Activated CD8-positive, alpha-beta memory T cell treated with anti-CD3 and anti-CD28 coated beads, Interleukin-2, amount 50 U/mL, for 24 hours (primary cell): ENCODE data around the gene RBM38.
"Not testable (repeated sequence)": the region's sequence is repeated elsewhere in the genome, so short reads cannot be mapped to it uniquely, and the experiment has no call there.

Experiments used
- DNase-seq: peaks from one replicate; pipeline ENCODE4 v3.0.0-alpha.2; 2020; ENCODE audit errors: extremely low read depth

RBM38 gene

DNA sequence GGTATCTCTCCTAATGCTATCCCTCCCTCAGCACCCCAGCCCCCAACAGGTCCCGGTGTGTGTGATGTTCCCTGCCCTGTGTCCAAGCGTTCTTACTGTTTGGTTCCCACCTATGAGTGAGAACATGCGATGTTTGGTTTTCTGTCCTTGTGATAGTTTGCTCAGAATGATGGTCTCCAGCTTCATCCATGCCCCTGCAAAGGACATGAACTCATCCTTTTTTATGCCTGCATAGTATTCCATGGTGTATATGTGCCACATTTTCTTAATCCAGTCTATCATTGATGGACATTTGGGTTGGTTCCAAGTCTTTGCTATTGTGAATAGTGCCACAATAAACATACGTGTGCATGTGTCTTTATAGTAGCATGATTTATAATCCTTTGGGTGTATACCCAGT lies 28.3 kb downstream of the RBM38 start:
- DNase-seq = not testable (repeated sequence)

DNA sequence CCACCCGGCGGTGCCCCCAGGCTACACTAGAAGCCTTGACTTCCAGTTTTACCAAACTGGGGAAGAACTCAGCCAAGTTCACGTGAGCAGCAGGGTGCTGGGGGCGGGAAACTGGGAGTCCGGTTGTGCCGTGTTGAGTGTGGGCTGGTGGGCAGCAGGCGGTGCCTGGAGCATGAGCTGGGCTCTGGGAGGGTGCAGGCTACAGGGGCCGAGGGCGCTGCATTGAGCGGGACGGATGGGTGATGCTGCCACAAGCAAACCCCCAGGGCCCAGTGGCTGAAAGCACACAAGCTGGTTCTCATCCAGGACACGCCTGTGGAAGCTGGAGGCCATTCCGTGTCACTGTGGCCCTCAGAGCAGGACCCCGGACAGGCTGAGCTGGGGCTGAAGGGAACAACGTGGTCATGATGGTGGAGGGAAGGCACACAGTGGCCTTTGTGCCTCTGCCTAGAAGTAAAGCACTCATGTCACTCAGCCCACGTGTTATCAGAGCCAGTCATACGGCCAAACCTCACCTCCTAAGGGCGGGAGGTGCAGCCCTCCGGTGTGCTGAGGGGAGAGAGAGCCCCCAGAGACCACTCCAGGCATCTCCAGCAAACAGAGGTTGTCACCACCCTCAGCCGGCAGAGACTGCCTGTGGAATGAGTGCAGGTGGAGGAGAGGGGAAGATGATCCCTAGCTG lies 29.5 kb downstream of the RBM38 start:
- DNase-seq = no peak

DNA sequence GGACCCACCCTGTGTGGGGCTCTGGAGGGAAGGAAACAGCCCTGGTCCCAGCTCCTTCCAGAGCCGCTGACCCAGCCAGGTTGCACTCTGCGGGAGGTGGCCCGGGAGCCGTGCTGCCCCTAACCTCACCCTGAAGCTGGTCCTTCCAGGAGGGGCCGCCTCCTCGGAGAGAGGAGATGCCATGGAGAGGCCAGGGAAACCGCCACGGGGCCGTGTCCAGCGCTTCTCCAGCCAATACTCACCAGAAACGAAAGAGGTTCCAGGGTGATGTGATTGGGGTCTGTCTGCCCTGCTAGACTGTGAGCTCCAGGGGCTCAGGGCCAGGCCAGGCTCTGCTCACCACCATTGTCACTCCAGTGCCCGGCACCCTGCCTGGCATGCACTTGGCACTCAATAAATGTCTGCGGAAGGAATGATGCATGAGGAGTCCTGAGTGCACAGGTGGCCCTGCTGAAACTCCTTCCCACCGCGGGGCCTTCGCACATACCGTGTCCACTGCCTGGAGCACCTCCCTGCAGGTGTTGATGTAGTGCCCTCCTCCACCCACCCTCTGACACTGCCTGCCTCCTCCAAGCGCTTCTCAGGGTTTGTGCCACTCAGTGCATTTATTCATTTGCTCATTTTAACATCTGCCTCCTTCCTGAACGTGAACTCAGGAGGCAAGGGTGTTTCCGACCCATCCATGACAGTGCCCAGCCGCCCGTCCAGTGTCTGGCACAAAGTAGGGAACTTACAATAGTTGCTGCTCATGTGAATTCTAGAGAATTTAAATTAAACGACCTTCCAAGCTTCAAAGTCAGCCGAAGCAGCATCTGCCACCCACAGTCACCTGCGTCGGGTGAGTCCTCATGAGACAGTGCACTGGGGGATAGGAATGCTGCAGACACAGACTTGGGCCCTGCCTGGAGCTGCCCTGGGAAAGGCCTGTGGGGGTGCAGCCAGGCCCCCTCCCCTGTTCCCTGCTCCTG lies 30.3 kb downstream of the RBM38 start:
- no peak for DNase-seq

DNA sequence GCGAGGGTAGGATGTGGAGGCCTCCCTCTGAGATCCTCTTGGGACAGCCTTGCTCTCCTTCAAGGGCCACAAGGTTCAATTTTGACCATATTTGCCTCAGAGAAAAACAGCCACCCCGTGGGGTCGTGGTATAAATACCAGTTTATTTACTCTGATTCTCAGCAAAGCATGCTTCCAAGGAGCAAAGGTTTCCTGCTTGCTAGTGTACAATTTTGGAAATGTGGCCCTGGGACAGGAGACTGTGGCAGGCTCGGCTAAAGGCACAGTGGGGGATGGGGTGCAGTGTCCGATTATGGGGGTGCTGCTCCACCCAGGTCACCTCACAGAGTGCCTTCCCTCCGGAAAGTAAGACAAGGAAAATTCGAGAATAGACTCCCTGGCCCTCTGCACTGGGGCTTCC lies 31.1 kb downstream of the RBM38 start:
- no peak for DNase-seq

DNA sequence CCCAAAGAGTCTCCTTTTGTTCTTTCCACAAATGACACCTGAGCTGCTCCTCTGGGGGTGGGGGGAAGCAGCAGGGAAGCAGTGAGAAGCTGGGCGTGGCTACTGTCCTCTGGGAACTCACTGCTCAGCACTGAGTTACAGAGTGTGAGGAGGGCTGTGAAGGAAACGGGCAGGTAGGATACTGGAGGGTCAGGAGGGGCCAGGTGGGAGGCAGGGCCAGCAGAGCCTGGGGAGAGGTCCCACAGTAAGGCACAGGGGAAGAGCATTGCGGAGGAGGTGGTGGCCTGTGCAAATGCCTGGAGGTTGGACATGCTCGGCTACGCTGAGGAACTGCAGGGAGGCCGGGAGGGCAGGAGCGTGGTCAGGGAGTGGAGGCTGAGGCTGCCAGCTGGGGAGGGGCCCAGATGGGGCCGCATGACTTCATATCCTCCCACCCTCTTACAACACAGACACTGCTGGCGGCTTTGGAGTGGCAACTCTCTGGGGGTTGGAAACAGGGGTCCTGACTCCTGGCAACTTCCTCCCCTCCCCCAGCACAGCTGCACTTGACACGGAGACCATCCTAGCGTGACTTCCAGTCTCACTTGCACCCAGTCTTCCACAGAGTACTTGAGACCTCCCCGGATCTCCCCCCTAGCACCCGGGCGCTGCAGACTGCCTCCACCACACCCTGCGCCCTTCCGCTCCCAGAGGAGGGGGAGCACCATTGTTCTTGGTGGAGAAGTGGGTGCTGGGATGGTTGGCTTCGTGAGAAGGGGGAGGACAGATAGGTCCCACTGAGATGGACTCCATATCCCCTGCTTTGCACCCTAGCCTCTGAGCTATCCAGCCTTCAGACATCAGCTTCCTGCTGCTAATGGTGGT lies 34.2 kb downstream of the RBM38 start:
- DNase-seq = no peak

DNA sequence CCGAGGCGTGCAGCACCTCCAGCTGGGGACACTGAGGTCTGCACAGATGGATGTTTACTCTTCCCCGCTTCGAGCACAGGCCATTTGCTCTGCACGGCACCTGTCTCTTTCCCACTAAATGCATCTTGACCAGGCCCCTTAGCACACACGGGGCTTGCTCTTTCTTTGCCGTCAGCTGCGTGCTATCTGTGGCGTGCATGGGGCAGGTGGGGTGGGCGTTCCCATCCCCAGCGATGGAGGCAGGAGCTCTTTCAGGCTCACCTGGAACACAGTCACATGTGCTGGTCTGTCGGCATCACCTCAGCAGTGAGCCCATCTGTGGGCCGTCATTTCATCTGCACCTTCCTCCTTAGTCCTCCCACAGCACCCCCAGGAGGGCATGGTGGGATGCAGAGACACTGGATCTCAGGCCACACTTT lies 35.1 kb downstream of the RBM38 start:
- DNase-seq = no peak

DNA sequence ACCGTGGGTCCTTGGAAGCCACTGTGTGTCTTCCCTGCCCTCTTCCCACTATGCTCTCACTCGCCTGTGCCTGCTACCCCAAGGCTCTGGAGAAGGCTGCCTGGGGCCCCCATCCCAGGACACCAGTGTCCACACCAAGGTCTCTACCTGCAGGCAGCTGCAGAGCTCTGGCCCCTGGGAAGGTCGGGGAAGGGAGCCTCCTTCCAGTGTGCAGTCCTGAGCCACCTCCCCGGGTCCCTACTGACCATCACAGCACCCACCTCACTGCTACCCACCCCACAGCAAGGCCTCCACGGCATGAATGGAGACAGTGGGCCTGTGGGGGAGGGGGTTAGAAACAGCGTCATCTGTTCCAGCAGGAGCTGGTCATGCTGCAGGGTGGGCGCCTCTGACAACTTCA lies 35.6 kb downstream of the RBM38 start:
- no peak for DNase-seq

DNA sequence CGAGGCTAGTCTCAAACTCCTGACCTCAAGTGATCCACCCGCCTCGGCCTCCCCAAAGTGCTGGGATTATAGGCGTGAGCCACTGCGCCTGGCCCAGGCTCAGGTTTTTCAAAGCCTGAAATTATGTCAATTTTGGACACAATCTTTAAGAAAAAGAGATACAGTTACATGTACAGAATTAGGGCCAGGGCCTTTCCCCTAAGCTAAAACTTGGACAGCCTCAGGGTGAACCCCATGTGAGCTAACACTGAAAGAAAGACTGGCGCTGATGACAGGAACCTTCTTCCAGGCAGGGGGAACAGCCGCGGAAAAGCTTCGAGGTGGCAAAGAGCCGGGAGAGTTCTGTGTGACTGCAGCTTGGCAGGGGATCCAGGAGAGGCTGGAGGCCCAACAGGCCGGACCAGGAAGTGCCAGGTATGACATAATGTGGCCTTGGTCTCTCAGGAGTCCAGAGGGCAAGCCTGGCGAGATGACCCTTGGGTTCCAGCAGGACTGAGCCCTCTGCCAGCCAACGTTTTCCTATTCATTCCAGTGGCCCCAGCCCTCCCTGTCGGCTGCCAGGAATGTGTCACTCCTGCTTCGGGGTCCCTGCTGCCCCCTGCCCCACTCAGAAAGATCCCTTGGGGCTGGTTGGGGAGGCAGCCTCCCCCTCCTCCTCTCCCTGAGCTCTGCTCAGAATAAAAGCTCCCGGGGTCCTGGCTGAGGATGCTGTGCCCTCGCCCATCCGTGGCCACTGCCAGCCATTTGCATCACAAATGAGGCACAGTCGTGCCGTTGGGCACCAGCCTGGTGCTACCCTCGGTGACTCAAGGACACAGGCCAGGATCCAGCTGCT lies 37.3 kb downstream of the RBM38 start:
- no peak for DNase-seq

DNA sequence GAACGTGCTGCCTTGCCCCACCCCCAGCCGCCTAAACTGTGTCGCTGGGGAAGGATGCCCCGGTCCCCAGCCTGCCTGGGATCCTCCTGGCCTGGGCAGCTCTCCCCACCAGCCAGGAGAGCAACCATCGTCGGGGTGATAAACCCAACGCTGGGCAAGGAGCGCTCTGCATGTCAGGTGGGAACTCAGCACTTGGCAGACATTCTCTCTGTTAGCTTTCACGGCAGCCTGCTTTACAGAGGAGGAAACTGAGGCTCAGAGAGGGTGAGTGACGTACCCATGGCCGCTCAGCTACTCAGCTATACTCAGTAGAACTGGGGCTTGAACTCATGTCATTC lies 37.9 kb downstream of the RBM38 start:
- DNase-seq = no peak

DNA sequence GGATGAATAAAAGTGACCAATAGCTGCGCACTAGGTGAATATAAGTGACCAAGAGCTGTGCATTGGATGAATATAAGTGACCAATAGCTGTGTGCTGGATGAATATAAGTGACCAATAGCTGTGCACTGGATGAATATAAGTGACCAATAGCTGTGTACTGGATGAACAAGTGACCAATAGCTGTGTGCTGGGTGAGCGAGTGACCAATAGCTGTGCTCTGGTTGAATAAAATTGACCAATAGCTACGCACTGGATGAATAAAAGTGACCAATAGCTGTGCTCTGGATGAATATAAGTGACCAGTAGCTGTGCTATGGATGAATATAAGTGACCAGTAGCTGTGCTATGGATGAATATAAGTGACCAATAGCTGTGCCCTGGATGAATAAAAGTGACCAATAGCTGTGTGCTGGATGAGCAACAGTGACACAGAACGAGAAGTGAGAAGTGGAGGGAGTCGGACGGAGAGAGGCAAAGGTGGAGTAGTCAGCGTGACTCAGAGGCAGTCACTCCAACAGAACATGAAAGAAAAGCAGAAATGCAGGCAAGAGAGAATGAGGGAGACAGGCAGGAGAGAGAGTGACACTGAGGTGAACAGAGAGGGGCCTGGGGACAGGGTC lies 38.5 kb downstream of the RBM38 start:
- DNase-seq = no peak

DNA sequence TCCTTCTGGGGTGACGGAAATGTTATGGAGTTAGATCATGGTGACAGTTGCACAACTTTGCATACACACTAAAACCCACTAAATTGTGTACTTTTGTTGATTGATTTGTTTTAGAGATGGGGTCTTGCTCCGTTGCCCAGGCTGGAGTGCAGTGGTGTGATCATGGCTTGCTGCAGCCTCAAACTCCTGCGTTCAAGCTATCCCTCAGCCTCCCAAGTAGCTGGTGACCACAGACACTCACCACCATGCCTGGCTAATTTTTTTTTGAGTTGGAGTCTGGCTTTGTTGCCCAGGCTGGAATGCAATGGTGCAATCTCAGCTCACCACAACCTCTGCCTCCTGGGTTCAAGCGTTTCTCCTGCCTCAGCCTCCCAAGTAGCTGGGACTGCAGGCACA lies 39.0 kb downstream of the RBM38 start:
- DNase-seq = not testable (repeated sequence)

DNA sequence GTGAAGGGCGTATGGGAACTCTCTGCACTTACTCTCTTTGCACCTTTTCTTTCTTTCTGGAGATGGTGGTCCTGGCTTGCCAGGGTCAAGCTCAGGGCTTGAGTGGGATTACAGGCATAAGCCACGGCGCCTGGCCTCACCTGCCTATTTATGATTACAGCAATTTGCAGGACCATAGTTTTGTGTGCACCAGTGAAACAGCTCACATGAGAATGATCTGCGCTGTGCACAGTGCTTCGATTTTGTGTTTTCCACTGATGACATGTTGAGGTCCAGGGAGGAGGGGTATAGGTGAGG lies 40.3 kb downstream of the RBM38 start:
- no peak for DNase-seq

DNA sequence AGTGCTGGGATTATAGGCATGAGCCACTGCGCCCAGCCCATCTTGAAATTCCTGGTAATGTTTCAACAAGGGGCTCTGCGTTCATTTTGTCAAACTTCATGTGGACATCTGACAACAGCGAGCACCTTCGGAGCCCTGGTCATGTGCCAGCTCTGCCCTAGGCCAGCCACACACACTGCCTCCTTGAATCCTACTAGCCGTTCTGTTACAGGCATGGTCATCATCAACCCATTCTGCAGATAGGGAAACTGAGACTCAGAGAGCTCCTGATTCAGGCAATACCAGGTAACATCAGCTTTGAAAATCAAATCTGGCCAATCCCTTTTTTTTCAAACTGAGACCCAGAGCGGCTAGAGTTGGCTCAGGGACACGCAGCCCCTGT lies 41.3 kb downstream of the RBM38 start:
- no peak for DNase-seq

DNA sequence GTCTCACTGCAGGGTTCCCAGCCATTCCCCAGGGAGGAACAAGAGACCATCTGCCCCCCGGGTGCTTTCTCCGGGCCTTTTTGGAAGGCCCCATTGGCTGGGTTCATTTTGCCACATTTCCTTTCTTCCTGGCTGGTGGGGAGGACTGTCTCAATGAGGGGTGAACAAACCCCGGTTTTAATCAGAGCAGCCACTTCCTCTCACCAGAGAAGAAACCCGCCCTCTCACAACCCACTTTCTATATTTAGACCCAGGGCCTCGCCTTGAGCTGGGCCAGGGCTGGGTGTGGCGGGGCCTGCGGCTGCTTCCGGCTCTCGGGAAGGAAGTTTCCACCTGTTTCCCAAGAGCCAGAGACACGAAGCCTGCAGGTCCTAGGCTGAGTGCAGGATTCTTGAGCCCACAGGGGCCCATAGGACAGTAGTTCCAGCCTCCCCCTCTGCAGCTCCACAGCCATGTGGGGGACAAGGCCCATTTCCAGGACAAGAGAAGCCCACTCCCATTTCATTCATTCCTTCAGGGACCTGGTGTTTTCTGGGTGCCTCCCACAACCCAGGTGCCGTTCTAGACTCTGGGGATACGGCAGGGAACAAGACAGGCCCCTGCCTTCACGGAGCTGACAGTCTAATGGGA lies 41.8 kb downstream of the RBM38 start:
- DNase-seq = peak; percentile 23

DNA sequence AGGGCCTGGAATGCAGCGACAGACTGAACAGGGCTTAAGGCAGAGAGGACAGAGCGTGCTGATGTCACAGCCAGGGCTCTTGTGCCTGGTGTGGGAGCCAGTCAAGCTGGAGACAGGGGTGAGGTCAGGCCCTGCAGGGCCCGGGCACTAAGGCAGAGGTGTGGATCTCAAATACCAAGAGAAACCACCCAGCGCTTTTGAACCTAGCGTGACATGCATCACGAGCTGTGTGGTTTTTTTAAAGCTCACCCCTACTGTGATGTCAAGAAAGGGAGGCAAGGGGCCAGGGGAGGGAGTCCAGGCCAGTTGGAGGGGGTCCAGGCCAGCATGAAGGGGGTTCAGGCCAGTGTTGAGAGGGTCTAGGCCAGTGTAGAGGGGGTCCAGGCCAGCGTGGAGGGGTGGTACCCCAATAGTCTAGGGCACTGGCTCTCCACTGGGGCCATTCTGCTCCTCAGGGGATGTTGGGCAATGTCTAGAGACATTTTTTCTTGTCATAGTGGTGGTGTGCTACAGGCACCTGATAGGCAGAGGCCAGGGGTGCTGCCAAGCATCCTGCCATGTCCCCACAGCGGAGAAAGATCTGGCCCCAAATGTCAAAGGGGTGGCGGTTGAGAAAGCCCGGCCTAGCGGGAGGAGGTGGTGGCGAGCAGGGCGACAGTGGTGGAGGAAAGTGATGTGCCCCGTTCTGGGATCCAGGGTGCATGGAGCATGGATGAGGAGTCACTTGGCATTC lies 42.6 kb downstream of the RBM38 start:
- DNase-seq = no peak

DNA sequence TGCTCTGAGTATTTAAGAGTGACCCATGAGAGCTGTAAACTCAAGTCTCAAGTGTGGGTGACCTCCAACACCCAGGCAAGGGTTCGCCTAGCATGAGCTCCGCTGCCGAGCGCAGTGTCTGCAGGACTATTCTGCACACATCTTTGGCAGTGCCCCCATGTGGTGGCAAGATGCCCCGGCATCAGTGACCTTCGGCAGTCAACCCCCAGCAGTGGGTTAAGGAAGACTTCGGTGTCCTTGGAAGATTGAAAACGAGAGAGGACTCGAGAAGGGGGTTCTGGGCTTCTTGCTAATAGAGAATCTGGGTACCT lies 43.1 kb downstream of the RBM38 start:
- no peak for DNase-seq

DNA sequence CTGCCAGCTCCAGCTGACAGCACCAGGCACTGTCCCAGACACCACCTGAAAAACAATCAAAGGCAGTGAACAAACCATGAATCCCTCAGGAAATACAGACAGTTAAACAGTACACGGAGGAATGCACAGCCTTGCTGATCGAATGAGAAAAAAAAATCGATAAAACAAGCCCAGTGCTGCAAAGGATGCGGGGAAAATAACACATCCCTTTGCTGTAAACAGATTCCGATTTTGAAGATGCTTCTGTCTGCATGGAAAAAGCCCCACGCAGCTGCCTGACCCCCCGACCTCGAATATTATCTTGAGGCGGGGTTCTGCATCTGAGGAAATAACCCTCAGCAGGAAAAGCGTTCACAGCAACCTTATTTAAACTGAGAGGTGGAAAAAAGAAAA lies 43.9 kb downstream of the RBM38 start:
- DNase-seq = no peak

DNA sequence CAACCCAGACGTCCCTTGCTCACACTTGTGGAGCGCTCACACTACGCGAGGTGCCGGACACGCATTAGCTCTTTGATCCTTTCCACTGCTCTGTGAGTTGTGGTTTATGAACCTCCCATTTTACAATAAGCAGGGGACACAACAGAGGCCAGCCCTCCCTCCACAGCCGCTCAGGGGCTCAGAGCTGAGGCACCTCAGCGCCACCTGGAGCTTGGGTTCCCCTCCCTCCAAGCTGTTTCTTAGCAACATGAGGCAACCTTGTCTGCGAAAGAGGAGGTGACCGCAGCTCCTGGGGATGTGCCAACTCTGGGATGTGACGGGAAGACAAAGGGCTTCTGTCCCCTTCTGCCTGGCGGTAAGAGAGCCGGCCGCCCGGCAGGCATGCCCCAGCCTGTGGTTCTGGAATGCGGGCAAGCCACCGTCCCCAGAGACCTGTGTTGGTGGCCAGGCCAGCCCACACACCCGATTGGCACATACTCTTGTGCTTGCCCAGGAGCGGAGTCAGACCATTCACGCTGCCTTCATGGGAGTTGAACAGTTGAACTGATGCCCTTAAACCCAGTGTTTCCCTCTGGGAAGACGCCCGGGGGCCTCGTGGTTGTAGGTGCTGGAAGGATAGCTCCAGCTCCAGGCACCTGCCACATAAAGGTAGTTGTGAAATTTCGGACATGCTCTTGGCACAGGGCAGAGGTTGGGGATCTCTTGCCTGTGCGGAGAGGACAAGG lies 44.5 kb downstream of the RBM38 start:
- no peak for DNase-seq

DNA sequence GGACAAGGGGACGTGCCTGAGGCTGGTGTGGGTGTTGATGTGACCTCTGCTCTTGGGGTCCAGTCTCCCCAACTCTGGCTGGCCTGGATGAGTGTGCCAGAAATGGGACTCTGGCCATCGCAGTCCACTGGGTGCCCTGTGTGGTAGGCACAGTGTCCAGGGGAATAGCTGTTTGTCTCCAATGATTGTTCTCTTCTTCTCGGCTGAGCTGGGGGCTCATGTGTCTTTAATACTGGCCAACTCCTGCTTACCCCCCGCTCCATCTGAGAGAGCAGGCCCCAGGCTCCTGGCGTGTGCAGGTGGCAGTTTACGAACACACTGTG lies 45.0 kb downstream of the RBM38 start:
- no peak for DNase-seq

DNA sequence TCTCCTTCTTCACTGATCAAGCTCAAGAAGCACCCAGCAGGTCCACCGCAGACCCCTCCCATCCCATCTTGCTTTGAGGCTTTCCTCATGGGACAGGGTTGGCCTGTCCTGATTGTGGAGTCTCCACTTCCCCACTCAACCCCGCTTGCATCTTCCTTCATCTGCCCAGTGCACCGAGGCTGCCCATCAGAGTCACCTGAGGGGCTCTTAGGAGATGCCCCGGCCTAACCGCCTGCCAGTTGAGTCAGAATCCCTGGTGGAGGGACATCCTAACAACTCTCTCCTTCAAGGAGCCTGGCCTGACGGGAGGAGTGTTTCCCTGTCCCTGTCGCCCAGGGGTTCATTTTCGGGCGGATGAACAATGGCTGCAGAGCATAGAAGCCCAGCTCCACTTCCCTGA lies 46.1 kb downstream of the RBM38 start:
- DNase-seq = no peak
